Peyer's patch (tissue), 4 donors: Measurements from ENCODE around the gene PNPLA3.

ENCODE experiments used
- POLR2A ChIP-seq, 2 donors: fragments of 450-650 bp; IDR thresholded peaks; one replicate each; pipeline ENCODE4 v1.5.1; 2017; ENCODE audit warnings: antibody characterized with exemption in 2 of 2, mild to moderate bottlenecking in 2 of 2, moderate library complexity in 2 of 2
- TF ChIP-seq, protein P1 (sequence below), 6 experiments: fragments of 450-650 bp in 4 of 6; fragments of 200-600 bp in 2 of 6; sonication (generic) in 1 of 6; IDR thresholded peaks; one replicate each; pipeline ENCODE4 v1.5.1; 2017 to 2019; ENCODE audit warnings: antibody characterized with exemption in 6 of 6, mild to moderate bottlenecking in 3 of 6, moderate library complexity in 1 of 6

DNA sequence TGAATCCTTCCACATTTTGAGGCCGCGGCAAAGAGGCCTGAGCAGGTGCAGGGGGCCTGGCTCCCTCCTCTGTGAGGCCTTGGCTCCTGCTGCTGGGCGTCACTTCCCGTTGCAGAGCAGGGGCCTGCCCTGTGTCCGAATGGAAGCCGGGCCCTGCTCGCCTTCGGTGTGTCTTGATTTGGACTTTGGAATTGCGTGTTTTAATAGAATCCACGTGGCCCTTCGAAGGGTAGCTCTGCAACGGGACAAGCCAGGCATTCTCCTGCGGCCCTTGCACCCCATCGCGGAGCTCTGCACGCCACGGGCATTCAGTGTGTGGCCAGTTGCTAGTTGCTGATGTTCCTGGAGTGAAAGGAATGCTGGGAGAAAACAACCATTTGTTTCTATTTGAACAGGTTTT, 57.4 kb downstream of the PNPLA3 start:
- TF ChIP-seq, protein P1, sequence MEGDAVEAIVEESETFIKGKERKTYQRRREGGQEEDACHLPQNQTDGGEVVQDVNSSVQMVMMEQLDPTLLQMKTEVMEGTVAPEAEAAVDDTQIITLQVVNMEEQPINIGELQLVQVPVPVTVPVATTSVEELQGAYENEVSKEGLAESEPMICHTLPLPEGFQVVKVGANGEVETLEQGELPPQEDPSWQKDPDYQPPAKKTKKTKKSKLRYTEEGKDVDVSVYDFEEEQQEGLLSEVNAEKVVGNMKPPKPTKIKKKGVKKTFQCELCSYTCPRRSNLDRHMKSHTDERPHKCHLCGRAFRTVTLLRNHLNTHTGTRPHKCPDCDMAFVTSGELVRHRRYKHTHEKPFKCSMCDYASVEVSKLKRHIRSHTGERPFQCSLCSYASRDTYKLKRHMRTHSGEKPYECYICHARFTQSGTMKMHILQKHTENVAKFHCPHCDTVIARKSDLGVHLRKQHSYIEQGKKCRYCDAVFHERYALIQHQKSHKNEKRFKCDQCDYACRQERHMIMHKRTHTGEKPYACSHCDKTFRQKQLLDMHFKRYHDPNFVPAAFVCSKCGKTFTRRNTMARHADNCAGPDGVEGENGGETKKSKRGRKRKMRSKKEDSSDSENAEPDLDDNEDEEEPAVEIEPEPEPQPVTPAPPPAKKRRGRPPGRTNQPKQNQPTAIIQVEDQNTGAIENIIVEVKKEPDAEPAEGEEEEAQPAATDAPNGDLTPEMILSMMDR (IDR thresholded peaks at IDR 0.05): no peak
- no peak for TF ChIP-seq POLR2A (IDR thresholded peaks at IDR 0.05)
